22Rv1 (cell line): ENCODE data around the gene ICAM5.

Experiments used
- CTCF ChIP-seq: fragments of 450-650 bp; IDR thresholded peaks from 2 replicates; pipeline ENCODE4 v1.5.1; 2017; ENCODE audit warnings: mild to moderate bottlenecking
- ZFX ChIP-seq: fragments of 450-650 bp; IDR thresholded peaks from 2 replicates; pipeline ENCODE4 v1.6.1; 2017; ENCODE audit warnings: antibody characterized with exemption, borderline replicate concordance

- TF ChIP-seq CTCF (no peak), ZFX (no peak)
These were observed 21.7 kb upstream of the ICAM5 start for GRCh38 chr19:10268071-10268470.
